ENCODE data around the gene SOCS7.

The SOCS7 gene

DNA sequence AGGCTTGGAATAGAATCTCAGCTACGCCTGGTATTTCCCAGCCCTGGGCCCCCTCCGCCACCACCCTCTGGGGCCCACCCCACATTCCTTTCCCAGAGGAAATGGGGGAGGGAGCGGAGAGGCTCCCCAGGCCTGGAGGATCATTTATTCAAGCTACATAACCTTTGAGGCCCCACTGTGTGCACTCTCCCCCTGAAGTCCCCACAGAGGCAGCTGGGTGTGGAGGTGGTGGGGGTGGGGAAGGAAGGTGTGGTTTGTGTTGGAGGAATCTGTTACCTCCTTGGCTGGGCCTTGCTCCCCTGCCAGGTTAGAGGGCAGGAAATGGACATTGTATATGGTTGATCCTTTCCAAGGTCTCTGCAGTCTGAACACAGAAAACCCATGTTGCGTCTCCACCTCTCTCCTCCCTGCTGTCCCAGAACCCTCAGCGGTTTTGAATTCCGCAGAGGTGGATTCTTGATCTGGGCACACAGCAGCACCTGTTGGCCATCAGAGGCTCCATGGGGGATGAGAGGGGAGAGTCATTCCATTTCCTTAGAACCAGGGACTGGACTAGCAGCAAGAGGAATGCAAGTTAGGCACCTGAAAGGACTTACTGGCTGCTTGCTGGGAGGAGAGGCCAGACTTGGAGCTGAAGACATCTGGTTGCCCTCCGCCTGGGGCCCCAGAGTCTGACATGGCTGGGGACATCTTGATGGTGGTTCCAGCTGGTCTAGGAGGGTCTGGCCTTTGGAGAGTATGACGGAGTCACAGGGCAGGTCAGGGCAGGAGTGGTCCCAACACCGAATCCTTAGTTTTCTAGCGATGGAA lies 99.6 kb downstream of the SOCS7 start:
- TF ChIP-seq, protein P1, sequence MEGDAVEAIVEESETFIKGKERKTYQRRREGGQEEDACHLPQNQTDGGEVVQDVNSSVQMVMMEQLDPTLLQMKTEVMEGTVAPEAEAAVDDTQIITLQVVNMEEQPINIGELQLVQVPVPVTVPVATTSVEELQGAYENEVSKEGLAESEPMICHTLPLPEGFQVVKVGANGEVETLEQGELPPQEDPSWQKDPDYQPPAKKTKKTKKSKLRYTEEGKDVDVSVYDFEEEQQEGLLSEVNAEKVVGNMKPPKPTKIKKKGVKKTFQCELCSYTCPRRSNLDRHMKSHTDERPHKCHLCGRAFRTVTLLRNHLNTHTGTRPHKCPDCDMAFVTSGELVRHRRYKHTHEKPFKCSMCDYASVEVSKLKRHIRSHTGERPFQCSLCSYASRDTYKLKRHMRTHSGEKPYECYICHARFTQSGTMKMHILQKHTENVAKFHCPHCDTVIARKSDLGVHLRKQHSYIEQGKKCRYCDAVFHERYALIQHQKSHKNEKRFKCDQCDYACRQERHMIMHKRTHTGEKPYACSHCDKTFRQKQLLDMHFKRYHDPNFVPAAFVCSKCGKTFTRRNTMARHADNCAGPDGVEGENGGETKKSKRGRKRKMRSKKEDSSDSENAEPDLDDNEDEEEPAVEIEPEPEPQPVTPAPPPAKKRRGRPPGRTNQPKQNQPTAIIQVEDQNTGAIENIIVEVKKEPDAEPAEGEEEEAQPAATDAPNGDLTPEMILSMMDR (IDR thresholded peaks at IDR 0.05; ENCODE audit: insufficient read depth, low read depth, low read length, missing control alignments) = no peak
- peak overlapping the region; percentile 43 for H3K4me3 ChIP-seq (ENCODE audit: low read length)
- peak; percentile 66 for DNase-seq (ENCODE audit: low read depth)

DNA sequence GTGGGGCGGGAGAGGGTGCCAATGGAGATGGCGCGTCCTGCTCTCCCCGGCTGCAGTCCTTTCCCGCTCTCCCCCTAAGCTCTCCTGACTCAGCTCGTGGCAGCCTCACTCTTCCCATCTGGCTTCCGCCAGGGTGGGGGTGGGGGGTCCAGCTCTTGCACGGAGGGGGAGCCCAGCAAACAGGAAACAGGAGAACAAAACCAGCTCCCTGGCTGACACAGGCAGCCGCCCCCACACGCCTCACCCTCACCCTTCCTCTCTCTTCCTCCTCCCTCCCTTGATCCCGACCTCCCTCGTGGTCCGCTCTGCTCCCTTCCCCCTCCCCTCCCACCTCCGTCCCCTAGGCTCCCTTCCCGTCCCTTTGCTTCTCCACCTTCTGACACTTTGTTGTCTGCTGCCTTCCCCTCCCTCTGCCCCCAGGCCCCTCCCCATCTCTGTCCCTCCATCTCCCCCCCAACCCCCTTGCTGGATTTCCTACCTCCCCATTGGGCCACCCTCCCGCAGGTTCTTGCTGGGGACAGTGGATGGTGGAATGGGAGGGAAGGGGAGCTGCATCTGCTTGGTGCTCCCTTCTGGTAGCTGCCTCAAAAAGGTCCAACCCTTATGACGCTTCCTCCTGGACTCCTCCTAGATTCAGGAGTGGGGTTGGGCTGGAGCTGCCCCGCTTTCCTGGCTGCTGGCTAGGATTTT lies 100.3 kb downstream of the SOCS7 start:
- DNase-seq (ENCODE audit: low read depth) = peak; percentile 78
- peak overlapping the region; percentile 43 for H3K4me3 ChIP-seq (ENCODE audit: low read length)
- TF ChIP-seq, protein P1 (IDR thresholded peaks at IDR 0.05; ENCODE audit: insufficient read depth, low read depth, low read length, missing control alignments) = no peak

DNA sequence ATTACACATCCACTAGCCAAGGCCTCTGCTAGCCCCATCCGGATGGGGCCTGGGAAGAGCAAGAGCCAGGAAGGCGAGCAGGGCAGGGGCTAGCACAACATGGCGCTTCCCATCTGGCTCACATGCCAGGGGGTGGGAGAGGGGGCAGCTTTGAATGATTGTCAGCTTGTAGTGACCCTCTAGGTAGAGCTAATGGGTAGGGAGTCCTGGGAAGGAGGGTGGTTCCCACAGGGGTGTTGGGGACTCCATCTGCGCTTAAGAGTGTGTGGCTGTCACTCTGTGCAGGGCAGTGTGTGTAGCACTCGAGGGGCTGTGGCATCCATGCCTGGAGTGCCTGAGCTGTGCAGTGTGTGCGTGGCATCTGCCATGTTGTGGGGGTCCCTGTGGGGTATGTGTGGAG lies 101.1 kb downstream of the SOCS7 start:
- no peak for DNase-seq (ENCODE audit: low read depth)
- TF ChIP-seq, protein P1 (IDR thresholded peaks at IDR 0.05; ENCODE audit: insufficient read depth, low read depth, low read length, missing control alignments) = no peak
- H3K4me3 ChIP-seq (ENCODE audit: low read length) = no peak overlapping the region

GRCh38 chr17:38453951-38454421 lies 102.3 kb downstream of the SOCS7 start:
- TF ChIP-seq, protein P1 (IDR thresholded peaks at IDR 0.05; ENCODE audit: insufficient read depth, low read depth, low read length, missing control alignments) = no peak
- H3K4me3 ChIP-seq (ENCODE audit: low read length) = peak overlapping the region; percentile 64
- no peak for DNase-seq (ENCODE audit: low read depth)

- H3K4me3 ChIP-seq (ENCODE audit: low read length) = peak overlapping the region; percentile 64
- DNase-seq (ENCODE audit: low read depth) = peak; percentile 72
These were observed 102.9 kb downstream of the SOCS7 start for GRCh38 chr17:38454532-38454931.

More at GRCh38 chr17:38454532-38454931, 102.9 kb downstream of the SOCS7 start:
- TF ChIP-seq, protein P1 (IDR thresholded peaks at IDR 0.05; ENCODE audit: insufficient read depth, low read depth, low read length, missing control alignments) = no peak
